ENCODE measurements around the gene YWHAE. TPM values are rescaled to one million over a fixed set of nuclear protein-coding genes. Genes with fewer than 3 reads are reported as not detected.

Gene YWHAE
- total and polyA plus RNA-seq, 9 of the 15 experiments (the other 6 are each of a cell fraction or from before 2014, with no cell fraction given): 184 to 727 (median 448) TPM

- in situ Hi-C loops (cut with MboI): no loop called here
- ChIA-PET POLR2A (interaction anchor here (0.7 to 2.6 kb wide), 7 partner anchors 8 to 26 kb away, joined by 3 to 17 read pairs (median 4); partner anchors contain the start of gene YWHAE), CTCF (ENCODE audit: low intra/inter-chr PET ratio) (no interaction called here)
- TF ChIP-seq C11orf30 (IDR thresholded peaks at IDR 0.05; ENCODE audit: low read depth) (no peak), NR1H2 (CRISPR knock-in tag; IDR thresholded peaks at IDR 0.05) (no peak), CC2D1A (IDR thresholded peaks at IDR 0.05) (no peak), ZNF318 (IDR thresholded peaks at IDR 0.05; ENCODE audit: borderline replicate concordance in 1 of 2, low read depth in 1 of 2) (no peak), KAT2B (IDR thresholded peaks at IDR 0.05; ENCODE audit: low read depth, low read length) (no peak), HNRNPH1 (optimal IDR thresholded peaks at IDR 0.05; ENCODE audit: low read depth, low read length) (no peak), RFX5 (IDR thresholded peaks at IDR 0.05; ENCODE audit: low read depth, low read length) (no peak), MECOM (CRISPR knock-in tag; IDR thresholded peaks at IDR 0.05) (no peak), CCNT2 (IDR thresholded peaks at IDR 0.05; ENCODE audit: borderline replicate concordance, extremely low read depth, insufficient read length, low read depth, low read length) (no peak), MCM5 (IDR thresholded peaks at IDR 0.05; ENCODE audit: low read depth) (no peak), RNF2 (IDR thresholded peaks at IDR 0.05) (no peak), HNRNPUL1 (IDR thresholded peaks at IDR 0.05; ENCODE audit: low read length) (no peak)
- DNase-seq (ENCODE audit: extremely low read depth in 1 of 4, low spot score in 3 of 4) (no peak), FAIRE-seq (peak; percentile 29), ATAC-seq (no peak)
- no peak overlapping the region for H3K4me3 ChIP-seq
- H3K9me1 ChIP-seq (ENCODE audit: control insufficient read depth, insufficient read depth, low read length): peaks cover 5% of the 10 kb centered on the region
- H3K36me3 ChIP-seq (ENCODE audit: control insufficient read depth, insufficient read depth, low read length): peaks cover 29% of the 10 kb centered on the region; the same call in 2 of the 3 replicates
- H2AFZ ChIP-seq (ENCODE audit: low read depth, low read length): no peak overlapping the region
- WGBS (ENCODE audit: insufficient coverage, low coverage, missing lambda C conversion rate): 75% methylated on average over 8 of the region's 9 CpGs
- intact Hi-C loops (cut with micrococcal nuclease): no loop called here
- H3K27ac ChIP-seq (ENCODE audit: extremely low read depth, low read depth, low read length): peak overlapping the region; percentile 5; the same call in 1 of the 3 replicates
- H3K79me2 ChIP-seq (ENCODE audit: control insufficient read depth, insufficient read depth, low read length): peaks cover 100% of the 10 kb centered on the region
- H3K9ac ChIP-seq (ENCODE audit: insufficient read depth in 1 of 2, low read depth in 2 of 2, low read length in 2 of 2): peak overlapping the region; percentile 6 to 52; a peak in 2 of 4 replicates
- no peaks in the 10 kb centered on the region for H3K9me3 ChIP-seq (replicated peaks; ENCODE audit: control insufficient read depth, insufficient read depth, low read depth, low read length)
- H3K4me2 ChIP-seq (ENCODE audit: insufficient read depth, low read length): peak overlapping the region; percentile 49; the same call in 1 of the 2 replicates
- BruUV-seq (replicated peaks): no TSS peak
- H3K4me1 ChIP-seq (replicated peaks in 1 of 2; ENCODE audit: control insufficient read depth in 2 of 2, insufficient read depth in 2 of 2, low read length in 2 of 2): peaks cover 26 to 27% of the 10 kb centered on the region in 2 experiments; a peak in 4 of 5 replicates
- peaks cover 59% of the 10 kb centered on the region for H4K20me1 ChIP-seq (replicated peaks; ENCODE audit: control insufficient read depth, insufficient read depth, low read length)
- H3K27me3 ChIP-seq (ENCODE audit: control insufficient read depth in 2 of 2, insufficient read depth in 2 of 2, low read length in 2 of 2): no peaks in the 10 kb centered on the region
Observed at GRCh38 chr17:1391577-1391976, 8.4 kb downstream of the YWHAE start.

Data from K562 (cell line).